Measurements from ENCODE around the gene ANKRD12.

GRCh38 chr18:9285604-9286003 lies 149.0 kb downstream of the ANKRD12 start:
- TF ChIP-seq, protein P1, sequence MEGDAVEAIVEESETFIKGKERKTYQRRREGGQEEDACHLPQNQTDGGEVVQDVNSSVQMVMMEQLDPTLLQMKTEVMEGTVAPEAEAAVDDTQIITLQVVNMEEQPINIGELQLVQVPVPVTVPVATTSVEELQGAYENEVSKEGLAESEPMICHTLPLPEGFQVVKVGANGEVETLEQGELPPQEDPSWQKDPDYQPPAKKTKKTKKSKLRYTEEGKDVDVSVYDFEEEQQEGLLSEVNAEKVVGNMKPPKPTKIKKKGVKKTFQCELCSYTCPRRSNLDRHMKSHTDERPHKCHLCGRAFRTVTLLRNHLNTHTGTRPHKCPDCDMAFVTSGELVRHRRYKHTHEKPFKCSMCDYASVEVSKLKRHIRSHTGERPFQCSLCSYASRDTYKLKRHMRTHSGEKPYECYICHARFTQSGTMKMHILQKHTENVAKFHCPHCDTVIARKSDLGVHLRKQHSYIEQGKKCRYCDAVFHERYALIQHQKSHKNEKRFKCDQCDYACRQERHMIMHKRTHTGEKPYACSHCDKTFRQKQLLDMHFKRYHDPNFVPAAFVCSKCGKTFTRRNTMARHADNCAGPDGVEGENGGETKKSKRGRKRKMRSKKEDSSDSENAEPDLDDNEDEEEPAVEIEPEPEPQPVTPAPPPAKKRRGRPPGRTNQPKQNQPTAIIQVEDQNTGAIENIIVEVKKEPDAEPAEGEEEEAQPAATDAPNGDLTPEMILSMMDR (IDR thresholded peaks at IDR 0.05) = no peak
- TF ChIP-seq POLR2A (IDR thresholded peaks at IDR 0.05) = no peak

Measured in Peyer's patch (tissue), 4 donors.